ENCODE results near the gene STK40.

Gene STK40

DNA sequence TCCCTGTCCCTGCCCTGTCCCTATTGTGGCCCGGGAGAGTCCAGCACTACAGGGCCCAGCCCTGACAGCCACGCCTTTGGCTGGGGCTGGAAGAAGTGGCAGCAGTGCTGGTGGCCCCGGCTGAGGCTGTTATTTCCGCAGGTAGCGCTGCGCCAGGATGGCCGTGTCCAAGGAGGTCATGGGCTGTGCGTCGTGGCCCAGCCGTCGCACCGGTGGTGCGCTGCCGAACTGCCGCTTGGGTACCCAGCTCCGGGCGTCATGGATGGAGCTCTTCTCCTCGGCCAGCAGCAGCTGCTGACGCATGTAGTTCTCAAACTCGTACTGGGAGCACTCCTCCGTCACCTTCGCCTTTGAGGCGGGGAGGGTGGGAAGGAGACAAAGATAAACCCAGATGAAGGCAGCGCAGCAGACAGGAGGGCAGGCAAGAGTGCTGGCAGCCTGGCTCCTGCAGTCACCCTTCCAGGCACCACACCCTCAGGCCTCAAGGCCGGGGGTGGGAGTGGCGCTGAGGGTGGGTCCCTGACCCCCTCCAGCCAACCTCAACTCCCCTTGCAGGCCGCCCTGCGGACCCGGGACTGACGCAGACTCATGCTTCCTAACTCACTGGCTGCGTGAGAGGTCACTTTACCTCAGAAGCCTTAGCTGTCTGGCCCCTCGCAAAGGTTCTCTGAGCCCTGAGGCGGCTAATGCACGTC is 44.0 kb downstream of the STK40 start:
- no peak for DNase-seq

DNA sequence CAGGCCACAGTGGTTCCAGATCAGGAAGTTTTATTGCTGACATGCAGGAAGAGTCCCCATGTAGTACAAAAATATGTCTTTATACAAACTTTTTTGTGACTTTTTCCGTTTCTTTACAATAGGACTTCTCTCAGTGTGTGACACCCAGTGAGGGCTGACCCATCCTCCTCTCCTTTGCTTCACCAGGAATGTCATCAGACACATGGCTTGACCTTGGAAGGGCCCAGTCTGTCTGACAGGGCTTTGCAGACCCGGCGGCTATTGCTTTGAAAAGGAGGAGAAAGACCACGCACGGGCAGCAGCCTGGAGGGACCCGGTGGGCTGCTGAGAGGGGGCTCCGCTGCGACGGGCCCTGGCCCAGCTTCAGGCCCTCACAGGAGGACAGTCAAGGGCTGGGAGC is 46.1 kb downstream of the STK40 start:
- DNase-seq, result no peak

DNA sequence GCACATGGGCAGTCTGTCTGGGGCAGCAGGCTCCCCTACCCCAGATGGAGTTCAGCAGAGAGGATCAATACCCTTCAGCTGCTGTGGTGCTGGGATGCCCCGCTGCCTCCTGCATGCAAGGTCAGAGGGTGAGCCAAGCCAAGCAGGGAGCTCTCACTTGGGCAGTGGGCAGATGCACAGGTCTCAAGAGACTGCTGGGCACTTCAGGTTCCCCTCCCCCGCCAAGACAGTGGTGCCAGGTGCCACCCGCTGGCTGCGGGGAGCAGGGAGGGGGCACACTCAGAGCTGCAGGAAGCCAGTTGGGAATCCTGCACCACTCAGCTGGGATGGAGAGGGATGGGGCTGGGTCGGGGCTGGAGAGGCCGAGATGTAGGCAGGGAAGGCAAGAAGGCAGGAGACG is 46.5 kb downstream of the STK40 start:
- DNase-seq, result no peak

DNA sequence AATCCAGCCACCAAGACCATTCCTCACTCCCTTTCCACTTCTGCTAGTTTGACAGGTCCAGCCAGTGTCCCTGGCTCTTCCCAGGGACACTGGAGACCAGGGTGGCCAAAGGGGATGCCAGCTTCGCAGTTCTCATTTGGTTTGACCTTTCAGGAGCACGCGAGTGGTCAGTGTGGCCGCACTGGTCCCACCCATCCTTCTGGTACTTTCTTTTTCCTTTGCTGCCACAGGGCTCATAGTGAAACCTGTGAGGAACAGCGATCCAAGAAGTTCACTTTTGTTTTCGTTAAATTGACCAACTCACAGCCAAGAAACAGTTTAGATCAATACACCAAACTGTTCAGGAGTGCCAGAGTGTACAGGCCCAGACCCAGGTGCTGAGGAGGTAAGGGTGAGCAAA is 47.9 kb downstream of the STK40 start:
- no peak for DNase-seq

GRCh38 chr1:36330940-36331339 is 54.8 kb downstream of the STK40 start:
- no peak for DNase-seq

DNA sequence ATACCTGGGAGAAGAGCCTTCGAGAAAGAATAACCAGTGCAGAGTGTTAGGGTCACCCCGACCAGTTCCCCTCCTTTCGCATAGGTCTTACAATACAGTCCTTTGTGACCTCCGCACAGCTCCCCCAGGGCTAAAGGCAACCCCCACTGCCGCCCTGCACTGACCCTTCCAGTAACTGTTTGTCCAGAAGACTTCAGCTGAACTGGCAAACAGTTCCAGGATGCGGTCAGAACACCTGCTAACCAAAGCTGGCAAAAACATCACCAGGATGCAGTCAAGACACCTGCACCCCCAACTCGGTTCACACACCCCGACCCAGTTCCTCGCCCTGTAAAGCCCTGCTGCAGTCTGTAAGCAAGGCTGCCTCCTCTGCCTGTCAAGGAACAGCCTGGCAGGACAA is 55.9 kb downstream of the STK40 start:
- DNase-seq, result no peak

DNA sequence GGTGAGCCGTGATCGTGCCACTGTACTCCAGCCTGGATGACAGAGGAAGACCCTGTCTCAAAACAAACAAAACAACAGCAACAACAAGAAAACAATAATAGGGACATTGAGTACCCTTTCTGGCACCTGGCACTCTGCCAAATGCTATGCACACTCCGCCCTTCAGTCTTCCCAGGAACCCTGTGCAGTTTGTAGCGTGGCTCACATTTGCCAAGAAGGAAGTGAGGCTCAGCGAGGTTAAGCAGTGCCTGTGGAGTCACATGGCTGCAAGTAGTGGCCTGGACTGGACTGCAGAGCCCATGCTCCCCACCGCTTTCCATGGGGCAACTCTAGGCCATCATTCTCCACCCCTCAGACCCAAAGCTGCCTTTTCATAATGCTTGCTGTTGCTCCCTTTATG is 57.0 kb downstream of the STK40 start:
- no peak for DNase-seq

GRCh38 chr1:36328088-36328480 is 57.6 kb downstream of the STK40 start:
- no peak for DNase-seq

DNA sequence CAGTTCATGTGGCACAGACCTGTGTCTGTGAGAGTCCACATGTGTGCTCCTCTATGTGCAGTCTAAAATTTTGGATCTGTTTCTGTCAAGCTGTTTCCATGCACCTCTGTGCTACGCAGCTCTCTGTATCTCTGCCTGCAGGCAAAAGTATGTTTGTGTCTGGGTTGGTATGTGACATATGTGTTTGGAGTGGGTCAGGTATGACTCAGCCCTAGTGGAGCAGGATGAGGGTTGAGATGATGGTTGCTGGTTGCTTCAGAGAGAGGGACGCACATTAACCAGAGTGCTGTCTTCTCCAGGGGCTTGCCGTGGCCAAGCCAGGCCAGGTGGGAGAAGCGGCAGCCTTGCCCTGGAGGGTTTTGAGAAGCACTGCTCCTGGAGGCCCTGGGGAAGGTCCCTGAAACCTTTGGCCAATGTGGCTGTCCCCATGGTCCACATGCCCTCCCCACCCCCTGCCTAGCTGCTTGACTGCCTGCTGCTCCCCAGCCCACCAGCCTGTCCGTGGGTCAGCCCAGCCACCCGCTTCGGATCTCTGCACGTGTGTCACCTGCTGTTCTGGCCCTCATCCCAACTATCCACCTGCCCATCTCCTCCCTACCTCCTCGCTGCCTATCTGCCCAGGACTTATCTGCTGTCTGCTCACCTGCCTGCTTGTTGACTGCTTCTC is 58.2 kb downstream of the STK40 start:
- DNase-seq, result no peak

DNA sequence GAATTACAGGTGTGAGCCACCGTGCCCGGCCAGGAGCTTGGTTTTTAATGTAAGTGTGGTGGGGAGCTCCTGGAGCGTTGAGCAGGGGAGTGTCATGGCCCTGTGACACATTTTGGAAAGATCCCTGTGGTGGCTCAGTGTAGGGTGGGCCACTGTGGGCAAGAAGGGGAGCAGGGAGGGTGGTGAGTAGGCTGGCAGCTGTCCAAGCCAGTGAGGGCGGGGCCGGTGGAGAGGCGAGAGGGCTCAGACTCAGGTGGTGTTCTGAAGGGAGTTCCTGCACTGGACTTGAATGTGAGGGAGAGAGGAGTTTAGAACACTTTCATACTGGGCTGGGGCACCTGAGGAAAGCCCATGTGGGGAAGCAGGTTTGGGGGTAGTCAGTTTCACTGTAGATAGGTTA is 59.2 kb downstream of the STK40 start:
- no peak for DNase-seq

- DNase-seq, result no peak
Observed at GRCh38 chr1:36324353-36324703, 61.4 kb downstream of the STK40 start.

DNA sequence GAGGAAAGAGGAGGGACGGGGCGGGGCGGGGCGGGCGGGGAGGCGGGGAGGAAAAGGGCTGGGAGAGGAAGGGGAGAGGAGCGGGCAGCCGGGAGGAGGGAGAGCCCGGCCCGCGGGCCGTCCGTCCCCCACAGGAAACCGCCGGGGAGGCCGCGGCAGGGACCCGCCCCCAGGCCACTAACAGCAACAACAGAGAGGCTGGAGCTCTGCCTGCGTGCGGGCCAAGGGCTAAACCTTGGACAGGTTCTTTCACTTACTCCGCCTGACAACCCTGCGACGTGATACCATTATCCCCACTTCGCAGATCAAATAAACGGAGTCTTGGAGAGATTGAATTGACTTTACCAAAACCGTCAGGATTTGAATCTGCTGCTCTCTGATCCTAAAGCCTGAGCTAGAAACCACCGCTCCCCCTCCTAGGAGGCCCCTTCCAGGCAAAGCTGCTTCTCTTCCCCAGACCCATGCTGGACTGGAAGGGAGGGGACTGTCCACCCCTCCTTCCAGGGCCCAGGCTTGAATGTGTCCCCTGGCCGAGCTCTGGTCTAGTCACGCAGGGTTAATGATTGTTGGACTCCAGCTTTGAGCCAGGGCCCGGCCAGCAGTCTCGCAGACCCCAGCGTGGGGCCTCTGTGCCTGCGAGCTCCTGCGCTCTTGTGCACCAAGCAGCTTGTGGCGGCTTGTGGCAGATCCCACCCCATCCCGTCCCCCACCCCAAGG is 61.9 kb downstream of the STK40 start, which contains the start of gene EVA1B:
EVA1B (minus strand) TSS at position 10 of the 717 bp plus-strand sequence. CDS start 608 bp downstream, outside the sequence.
- DNase-seq, result no peak

- no peak for DNase-seq
Observed at GRCh38 chr1:36322786-36323635, 62.7 kb downstream of the STK40 start.

DNA sequence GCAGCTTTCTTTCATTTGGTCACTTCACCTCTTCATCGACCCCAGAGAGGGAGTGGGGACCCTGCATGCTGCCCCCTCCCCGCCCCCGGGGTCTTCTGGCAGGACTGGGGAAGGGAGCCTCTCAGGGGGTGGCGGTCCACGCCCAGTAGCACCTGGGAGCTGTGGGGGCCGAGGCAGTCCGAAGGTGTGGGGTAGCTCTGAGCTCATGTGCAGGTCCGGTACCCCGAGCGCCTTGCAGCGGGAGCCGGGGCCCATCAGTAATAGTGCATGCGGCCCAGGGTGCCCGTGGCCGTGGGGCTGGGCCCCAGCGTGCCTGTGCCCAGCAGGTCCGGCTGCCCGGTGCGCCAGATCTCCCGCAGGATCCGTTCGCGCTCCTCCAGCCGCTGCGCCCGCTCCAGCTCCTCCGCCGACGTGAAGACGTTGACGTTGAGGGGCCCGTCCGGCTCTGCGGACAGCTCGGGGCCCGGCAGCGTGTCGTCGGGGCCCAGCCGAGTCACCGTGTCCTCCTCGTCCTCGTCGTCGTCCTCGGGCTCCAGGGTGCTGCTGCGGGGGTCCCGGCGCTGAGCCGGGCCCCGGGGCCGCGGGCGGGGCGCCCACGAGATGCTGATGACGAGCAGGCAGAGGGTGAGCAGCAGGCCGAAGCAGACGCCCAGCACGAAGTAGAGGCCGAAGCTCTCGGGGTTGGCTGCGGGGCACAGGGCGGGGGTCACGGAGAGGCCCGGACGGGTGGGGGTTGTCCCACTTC is 63.5 kb downstream of the STK40 start:
- DNase-seq, result no peak

DNA sequence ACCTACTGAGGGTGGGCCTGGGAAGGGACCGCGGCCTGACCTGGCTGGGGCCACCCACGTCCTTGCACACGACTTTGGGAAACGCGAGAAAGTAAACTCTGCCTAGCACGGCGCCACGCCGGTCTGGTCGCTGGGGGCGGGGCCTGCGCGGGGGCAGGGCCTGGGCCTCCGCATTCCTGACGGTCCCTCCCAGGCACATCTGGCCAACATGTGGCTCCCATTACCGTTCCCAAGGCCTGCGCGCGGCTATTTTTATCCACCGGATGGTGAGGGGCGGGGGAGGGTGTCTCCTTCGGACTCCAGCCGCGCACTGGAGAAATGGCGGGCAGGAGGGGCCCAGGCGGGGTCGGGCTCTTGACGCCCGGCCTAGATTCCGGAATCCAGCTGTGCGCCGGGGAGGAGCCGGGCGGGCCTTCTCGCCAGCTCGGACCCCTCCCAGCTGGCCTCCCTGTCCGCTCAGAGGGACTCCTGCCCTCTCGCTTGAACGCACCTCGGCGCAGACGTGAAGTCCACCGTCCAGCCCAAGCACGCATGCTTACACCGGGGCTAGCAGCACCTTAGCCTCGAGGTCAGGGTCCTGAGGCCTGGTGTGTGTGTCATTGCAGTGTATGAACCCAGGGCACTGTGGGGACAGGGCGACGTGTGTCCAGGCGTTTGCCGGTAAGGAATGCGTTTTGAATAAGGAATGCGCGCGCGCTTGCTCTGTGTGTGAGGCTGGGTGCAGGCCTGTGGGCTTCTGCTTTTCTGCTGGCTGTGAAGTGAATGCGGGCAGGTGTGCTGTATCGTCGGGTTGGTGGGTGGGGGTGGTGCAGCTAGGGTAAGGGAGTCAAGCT is 64.4 kb downstream of the STK40 start:
- no peak for DNase-seq

- DNase-seq, result no peak
Observed at GRCh38 chr1:36320767-36321118, 65.0 kb downstream of the STK40 start.

DNA sequence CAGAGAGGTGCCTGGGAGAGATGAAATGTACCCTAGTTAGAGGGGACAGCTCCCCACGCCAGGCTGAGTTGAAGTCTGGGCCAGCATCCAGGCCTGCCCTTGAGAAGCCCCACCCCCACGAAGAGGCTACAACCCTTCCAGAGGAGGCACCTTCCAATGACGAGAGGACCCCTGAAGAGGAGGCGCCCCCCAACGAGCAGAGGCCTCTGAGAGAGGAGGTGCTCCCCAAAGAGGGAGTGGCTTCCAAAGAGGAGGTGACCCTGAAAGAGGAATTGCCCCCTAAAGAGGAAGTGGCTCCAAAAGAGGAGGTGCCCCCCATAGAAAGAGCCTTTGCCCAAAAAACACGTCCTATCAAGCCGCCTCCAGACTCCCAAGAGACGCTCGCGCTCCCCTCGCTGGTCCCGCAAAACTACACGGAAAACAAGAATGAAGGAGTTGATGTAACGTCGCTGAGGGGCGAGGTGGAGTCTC is 65.4 kb downstream of the STK40 start:
- DNase-seq, result no peak

DNA sequence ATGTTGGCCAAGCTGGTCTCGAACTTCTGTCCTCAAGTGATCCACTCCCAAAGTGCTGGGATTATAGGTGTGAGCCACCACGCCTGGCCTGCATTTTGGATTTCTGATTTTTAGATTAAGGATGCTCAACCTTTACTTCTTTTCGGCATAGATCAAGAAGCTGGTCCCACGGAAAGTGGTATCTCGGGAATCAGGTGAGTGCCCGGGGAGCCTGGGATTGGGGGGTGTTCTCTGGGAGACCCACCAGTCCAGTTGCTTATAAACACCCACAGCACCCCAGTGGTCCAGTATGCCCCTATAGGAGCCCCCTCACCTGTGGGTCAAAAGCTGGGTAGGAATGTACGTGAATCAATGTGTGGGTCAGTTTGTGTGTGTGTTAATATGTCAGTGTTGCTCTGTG is 76.3 kb downstream of the STK40 start:
- DNase-seq, result no peak

GRCh38 chr1:36307601-36308330 is 78.0 kb downstream of the STK40 start:
- DNase-seq, result no peak

GRCh38 chr1:36306902-36307456 is 78.7 kb downstream of the STK40 start:
- DNase-seq, result peak; percentile 86

All from NCI-H2107 (cell line).